LHCN-M2 (cell line): ENCODE measurements around the gene SLC39A13. TPM values are rescaled to one million over a fixed set of nuclear protein-coding genes. Genes with fewer than 3 reads are reported as not detected.

Experiments used
- DNase-seq: peaks from one replicate; pipeline ENCODE4 v3.0.0-alpha.2; 2012; ENCODE audit warnings: low read depth
- total RNA-seq: library from RNA; depleted of rRNA; stranded (reverse); fragments of >200 nt; gene quantifications from 2 replicates; pipeline ENCODE4 v1.2.3, GENCODE V29; 2014; rRNA removed

SLC39A13 gene
- total RNA-seq, 1 experiment from 2014 or later: 159 TPM

- DNase-seq: no peak
These were observed 41.2 kb downstream of the SLC39A13 start for GRCh38 chr11:47449541-47449940.

GRCh38 chr11:47451436-47451835 is 43.0 kb downstream of the SLC39A13 start:
- DNase-seq: no peak

GRCh38 chr11:47451990-47452389 is 43.6 kb downstream of the SLC39A13 start:
- no peak for DNase-seq

DNA sequence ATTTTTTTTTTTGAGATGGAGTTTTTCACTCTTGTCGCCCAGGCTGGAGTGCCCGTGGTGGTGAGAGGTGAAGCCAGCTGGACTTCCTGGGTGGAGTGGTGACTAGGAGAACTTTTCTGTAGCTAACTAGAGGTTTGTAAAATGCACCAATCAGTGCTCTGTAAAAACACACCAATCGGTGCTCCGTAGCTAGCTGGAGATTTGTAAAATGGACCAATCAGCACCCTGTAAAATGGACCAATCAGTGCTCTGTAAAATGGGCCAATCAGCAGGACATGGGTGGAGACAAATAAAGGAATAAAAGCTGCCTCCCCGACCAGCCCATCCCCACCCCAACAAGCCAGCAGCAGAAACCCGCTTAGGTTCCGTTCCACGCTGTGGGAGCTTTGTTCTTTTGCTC is 45.0 kb downstream of the SLC39A13 start:
- DNase-seq: no peak

DNA sequence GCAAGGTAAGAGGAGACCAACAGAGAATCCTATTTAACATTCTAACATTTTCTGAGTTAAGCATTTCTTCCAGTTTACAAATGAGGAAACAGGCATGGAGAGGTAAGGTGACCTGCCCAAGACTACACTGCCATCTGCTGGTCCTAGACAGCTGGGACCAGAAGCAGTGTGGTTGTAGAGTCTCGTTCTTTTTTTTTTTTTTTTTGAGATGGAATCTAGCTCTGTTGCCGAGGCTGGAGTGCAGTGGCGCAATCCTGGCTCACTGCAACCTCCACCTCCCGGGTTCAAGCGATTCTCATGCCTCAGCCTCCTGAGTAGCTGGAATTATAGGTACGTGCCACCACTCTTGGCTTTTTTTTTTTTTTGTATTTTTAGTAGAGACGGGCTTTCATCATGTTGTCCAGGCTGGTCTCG is 45.9 kb downstream of the SLC39A13 start:
- peak; percentile 81 for DNase-seq

DNA sequence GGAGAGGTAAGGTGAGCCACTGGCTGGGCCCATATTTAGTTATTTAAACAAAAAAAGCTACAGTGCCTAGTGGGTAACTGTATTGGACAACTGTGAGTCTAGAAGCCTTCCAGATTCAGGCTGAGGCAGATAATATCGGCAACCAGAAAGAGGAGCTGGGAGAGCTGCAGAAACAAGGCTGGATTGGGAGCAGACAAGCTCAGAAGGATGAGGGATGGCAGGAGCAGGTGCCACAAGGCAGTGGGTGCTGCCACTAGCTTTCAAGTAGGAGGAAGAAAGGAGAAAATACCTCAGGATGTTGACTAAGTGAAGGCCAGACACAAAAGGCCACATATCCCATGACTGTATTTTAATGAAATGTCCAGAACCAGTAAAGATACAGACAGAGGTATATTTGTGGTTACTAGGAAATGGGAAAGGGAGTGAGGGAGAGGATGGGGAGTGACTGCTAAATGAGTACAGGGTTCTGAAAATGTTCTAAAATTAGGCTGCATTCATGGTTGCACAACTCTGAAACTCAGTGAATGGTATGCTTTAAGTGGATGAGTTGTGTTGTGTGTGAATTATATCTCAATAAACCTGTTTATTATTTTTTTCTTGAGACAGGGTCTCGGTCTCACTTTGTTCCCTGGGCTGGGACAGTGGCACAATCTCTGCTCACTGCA is 52.3 kb downstream of the SLC39A13 start:
- DNase-seq: peak; percentile 30

DNA sequence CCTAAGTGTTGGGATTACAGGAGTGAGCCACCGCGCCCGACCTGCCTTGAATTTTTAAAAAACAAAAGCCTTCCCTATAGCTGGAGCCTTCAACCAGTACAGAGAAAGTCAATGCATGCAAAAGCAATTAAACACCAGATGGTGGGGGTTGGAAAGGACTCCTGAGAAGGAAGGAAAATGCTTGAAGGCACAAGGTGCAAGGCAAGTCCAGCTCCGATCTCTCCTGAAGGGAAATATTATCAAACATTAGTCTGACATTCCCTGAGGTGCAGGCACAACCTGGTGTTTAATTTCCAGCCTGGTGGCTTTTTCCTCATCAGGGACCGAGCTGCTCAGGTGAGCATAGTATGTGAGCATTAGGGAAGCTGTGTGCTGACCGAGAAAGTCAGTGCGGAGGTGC is 53.5 kb downstream of the SLC39A13 start:
- no peak for DNase-seq

DNA sequence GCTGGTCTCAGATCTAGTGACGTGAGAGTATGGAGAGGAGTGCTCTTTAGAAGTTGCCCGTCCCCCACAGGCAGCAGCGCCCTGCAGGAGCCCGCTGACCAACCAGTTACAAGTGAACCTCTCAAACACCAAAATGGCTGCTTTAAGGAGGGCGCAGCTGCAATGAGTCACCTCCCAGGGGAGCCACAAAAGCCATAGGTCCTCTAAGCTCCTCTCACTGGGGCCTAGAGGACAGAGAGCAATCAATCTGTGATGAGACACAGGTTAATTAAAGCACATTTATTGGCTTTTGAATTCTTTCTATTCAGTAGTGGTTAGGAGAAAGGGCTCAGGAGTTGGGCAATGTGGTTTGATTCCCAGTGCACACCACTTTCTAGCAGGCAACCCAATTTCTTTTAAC is 56.1 kb downstream of the SLC39A13 start:
- peak; percentile 81 for DNase-seq

Other genes starting within 250 kb of the SLC39A13 start
- gene ARFGAP2, start 231.7 kb upstream of the SLC39A13 start, total RNA-seq: 111 TPM in 2 replicates
- gene PACSIN3, start 222.2 kb upstream of the SLC39A13 start, total RNA-seq: 19.6 and 21.0 TPM in 2 replicates
- 48.8 and 56.8 TPM in 2 replicates for gene DDB2, start 193.6 kb upstream of the SLC39A13 start, total RNA-seq
- 65.1 and 76.6 TPM in 2 replicates for gene ACP2, start 159.8 kb upstream of the SLC39A13 start, total RNA-seq
- gene NR1H3, start 150.6 kb upstream of the SLC39A13 start, total RNA-seq: 9.4 and 10.8 TPM in 2 replicates
- gene MADD, start 138.5 kb upstream of the SLC39A13 start, total RNA-seq: 23.4 and 23.8 TPM in 2 replicates
- not detected in 2 replicates for gene MYBPC3, start 55.9 kb upstream of the SLC39A13 start, total RNA-seq
- gene SPI1, start 30.0 kb upstream of the SLC39A13 start, total RNA-seq: not detected in 2 replicates
- 268 and 274 TPM in 2 replicates for gene PSMC3, start 17.8 kb downstream of the SLC39A13 start, total RNA-seq
- 159 and 164 TPM in 2 replicates for gene RAPSN, start 40.5 kb downstream of the SLC39A13 start, total RNA-seq
- 39.8 and 47.5 TPM in 2 replicates for gene CELF1, start 144.5 kb downstream of the SLC39A13 start, total RNA-seq
- gene PTPMT1, start 157.0 kb downstream of the SLC39A13 start, total RNA-seq: 88.1 and 94.3 TPM in 2 replicates
- 25.3 and 30.4 TPM in 2 replicates for gene KBTBD4, start 170.4 kb downstream of the SLC39A13 start, total RNA-seq
- gene NDUFS3, start 170.5 kb downstream of the SLC39A13 start, total RNA-seq: 83.5 and 104 TPM in 2 replicates
- gene FAM180B, start 178.1 kb downstream of the SLC39A13 start, total RNA-seq: not detected in 2 replicates
- gene C1QTNF4, start 185.8 kb downstream of the SLC39A13 start, total RNA-seq: 0.19 TPM in 1 of 2 replicates, not detected in the other
- 142 and 143 TPM in 2 replicates for gene MTCH2, start 234.0 kb downstream of the SLC39A13 start, total RNA-seq